Astrocyte of the cerebellum (primary cell): ENCODE data around the gene HIP1.

Experiments
- DNase-seq: peaks from one replicate; pipeline ENCODE4 v3.0.0-alpha.2; 2011; ENCODE audit warnings: low read depth
- H3K4me3 ChIP-seq: 2 replicates; pipeline ENCODE4 v1.5.1; 2011; ENCODE audit warnings: mild to moderate bottlenecking, low read depth, low read length, moderate library complexity
- in situ Hi-C: cut with HindIII; loops from 2 replicates; pipeline ENCODE4 v1.10.0; 2017; ENCODE audit warnings: low sequenced_read_pairs
- TF ChIP-seq, protein P1 (sequence below): IDR thresholded peaks from 2 replicates; pipeline ENCODE4 v1.5.1; 2012; ENCODE audit warnings: low read length, low read depth, moderate library complexity, mild to moderate bottlenecking; ENCODE audit errors: missing control alignments

Gene HIP1

DNA sequence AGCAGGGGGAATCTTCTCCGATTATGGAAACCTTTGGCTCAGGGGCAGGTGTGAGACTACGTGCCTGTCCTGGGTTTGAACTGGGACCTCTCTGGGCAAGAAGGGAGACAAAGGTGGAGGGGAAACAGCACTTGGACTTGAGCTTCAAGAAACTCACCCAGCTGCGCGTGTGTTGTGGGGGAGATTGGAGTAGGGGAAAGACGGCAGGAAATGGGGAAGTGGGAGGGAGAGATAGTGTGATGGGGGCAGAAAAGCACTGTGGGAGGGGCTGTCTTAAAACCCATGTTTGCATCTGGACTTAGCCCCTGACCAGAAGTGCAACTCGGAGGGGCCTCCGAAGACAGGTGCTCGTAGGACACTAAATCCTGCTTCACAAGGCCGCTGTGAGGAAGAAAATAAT lies 107.0 kb downstream of the HIP1 start:
- in situ Hi-C loops: no loop called here
- no peak for DNase-seq
- no peak overlapping the region for H3K4me3 ChIP-seq
- TF ChIP-seq, protein P1, sequence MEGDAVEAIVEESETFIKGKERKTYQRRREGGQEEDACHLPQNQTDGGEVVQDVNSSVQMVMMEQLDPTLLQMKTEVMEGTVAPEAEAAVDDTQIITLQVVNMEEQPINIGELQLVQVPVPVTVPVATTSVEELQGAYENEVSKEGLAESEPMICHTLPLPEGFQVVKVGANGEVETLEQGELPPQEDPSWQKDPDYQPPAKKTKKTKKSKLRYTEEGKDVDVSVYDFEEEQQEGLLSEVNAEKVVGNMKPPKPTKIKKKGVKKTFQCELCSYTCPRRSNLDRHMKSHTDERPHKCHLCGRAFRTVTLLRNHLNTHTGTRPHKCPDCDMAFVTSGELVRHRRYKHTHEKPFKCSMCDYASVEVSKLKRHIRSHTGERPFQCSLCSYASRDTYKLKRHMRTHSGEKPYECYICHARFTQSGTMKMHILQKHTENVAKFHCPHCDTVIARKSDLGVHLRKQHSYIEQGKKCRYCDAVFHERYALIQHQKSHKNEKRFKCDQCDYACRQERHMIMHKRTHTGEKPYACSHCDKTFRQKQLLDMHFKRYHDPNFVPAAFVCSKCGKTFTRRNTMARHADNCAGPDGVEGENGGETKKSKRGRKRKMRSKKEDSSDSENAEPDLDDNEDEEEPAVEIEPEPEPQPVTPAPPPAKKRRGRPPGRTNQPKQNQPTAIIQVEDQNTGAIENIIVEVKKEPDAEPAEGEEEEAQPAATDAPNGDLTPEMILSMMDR: no peak

DNA sequence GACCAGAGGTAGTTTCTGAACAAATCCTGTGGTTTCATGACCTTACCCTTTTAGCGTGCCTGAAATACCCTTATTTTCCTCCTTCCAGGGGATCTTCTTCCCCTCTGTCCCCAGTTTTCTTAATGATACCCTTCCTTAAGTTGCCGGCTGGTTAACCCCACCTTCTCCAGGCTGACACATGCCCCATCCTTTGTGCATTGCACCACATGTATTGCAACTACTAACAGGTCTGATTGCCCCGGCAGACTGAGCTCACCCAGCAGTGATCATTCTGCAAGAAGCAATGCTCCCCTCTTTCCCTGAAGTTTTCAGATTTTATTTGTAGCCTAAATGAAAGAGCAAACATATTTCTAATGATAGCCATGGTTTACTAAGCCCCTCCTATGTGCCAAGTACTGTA lies 108.2 kb downstream of the HIP1 start:
- no peak overlapping the region for H3K4me3 ChIP-seq
- in situ Hi-C loops: no loop called here
- DNase-seq: no peak
- TF ChIP-seq, protein P1: no peak

DNA sequence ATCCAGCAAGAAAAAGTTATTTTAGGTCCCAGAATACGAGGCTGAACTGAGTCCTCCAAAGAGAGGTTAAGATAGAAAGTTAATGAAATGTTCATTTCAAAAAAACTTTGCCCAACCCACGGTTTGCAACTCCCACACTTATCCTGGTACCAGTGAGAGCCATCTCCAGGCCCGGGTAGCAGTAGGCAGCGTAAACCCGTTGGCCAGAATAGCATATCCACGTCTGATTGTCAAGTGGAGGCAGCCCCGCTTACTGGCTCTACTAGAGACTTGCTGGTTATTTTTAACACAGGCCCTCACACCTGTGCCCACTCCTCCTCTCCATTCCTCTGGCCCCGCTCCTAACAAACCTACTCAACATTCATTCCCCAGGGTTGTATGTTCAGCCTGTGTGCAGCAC lies 109.7 kb downstream of the HIP1 start:
- H3K4me3 ChIP-seq: no peak overlapping the region
- in situ Hi-C loops: no loop called here
- TF ChIP-seq, protein P1: no peak
- no peak for DNase-seq

DNA sequence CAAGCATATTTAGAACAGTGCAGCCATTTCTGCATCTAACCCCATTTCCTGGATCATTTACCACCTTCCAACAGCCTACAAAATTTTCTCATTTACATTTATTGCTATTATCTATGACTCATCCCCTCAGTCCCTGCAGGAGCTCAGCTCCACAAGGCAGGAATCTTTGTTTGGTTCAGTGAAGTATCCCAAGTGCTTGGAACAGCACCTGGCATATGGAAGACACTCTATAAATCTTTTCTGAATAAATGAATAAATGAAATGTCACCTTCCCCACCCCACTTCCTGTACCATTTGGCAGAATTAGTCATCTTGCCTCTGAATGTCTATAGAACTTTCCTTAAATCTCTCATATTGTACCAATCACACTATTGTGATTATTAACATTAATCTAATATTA lies 110.7 kb downstream of the HIP1 start:
- TF ChIP-seq, protein P1: no peak
- DNase-seq: no peak
- in situ Hi-C loops: no loop called here
- no peak overlapping the region for H3K4me3 ChIP-seq

DNA sequence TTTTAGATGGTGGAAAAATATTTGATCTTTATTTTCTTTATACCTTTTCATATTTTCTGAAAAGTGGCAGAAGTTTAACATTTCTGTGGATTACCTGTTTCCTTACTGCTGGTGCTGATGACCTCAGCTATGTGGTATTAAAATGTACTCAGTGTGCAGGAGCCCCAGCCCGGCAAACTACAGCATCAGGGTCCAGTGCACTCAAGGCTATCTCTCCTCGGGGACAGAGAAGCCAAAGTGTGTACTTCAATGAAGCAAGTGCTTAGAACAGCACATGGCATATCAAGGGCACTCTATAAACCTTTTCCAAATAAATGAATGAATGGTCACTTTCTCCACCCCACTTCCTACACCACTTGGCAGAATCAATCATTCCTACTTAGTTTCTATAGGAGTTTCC lies 111.8 kb downstream of the HIP1 start:
- in situ Hi-C loops: no loop called here
- DNase-seq: no peak
- TF ChIP-seq, protein P1: no peak
- H3K4me3 ChIP-seq: no peak overlapping the region

DNA sequence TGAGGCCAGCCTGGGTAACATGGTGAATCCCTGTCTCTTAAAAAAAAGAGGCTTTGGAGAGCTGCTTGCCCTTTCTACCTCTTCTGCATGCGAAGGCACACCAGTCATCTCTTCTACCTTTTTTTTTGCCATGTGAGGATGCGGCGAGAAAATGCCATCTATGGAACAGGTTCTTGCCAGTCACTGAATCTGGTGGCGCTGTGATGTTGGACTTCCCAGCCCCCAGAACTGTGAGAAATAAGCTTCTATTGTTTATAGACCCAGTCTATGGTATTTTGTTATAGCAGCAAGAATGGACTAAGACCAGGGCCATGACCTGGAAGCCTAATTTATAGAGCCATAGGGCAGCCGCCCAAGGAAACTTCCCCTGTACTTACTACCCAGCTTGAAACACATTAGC lies 112.9 kb downstream of the HIP1 start:
- H3K4me3 ChIP-seq: no peak overlapping the region
- TF ChIP-seq, protein P1: no peak
- DNase-seq: no peak
- in situ Hi-C loops: no loop called here
